ENCODE results near the gene ANKRD11.

DNA sequence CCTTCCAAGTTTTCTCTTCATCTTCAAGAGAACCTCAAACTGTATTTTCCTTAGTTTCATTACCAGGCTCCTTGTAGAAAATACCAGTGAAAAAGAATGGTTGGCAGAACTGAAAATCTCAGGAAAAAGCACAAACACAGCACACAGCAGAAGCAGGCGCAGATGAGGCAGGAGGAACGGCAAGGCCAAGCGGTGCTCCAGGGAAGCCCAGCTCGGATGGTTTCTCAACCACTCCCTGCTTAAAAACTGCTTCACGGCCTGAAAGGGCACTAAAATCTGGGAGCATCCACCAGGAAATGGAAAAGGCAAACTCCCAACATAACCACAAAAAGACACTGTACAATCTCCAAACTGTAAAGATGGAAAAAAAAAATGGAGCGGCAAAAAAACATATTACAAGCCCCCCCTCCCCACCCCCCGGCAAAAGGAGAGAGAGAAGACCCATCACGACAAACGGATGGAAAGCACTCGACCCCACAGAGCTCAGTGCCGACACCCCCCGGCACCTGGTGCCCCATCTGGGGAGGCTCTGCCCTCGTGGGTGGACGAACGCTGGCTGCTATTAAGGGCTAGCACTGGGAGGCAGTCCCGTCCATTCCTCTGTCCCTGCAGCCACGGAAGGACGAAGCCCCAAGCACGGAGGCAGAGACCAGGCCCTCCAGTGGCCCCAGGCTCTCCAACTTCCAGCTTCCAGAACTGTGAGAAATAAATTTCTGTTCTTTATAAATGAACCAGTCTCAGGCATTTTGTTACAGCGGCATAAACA lies 145.3 kb downstream of the ANKRD11 start:
- TF ChIP-seq EP300 (IDR thresholded peaks at IDR 0.05) (no peak), POLR2A (IDR thresholded peaks at IDR 0.05) (no peak)
- TF ChIP-seq, protein P1, sequence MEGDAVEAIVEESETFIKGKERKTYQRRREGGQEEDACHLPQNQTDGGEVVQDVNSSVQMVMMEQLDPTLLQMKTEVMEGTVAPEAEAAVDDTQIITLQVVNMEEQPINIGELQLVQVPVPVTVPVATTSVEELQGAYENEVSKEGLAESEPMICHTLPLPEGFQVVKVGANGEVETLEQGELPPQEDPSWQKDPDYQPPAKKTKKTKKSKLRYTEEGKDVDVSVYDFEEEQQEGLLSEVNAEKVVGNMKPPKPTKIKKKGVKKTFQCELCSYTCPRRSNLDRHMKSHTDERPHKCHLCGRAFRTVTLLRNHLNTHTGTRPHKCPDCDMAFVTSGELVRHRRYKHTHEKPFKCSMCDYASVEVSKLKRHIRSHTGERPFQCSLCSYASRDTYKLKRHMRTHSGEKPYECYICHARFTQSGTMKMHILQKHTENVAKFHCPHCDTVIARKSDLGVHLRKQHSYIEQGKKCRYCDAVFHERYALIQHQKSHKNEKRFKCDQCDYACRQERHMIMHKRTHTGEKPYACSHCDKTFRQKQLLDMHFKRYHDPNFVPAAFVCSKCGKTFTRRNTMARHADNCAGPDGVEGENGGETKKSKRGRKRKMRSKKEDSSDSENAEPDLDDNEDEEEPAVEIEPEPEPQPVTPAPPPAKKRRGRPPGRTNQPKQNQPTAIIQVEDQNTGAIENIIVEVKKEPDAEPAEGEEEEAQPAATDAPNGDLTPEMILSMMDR (IDR thresholded peaks at IDR 0.05), result no peak
